HG03354 (cell line): ENCODE data around the gene GIMAP4.
"Not testable (repeated sequence)": the region's sequence is repeated elsewhere in the genome, so short reads cannot be mapped to it uniquely, and the experiment has no call there.

Experiments
- ATAC-seq: cut with Tn5 transposase; IDR thresholded peaks from one replicate; pipeline ENCODE4 v1.9.1; 2021; ENCODE audit warnings: mild to moderate bottlenecking; ENCODE audit not compliant: unreplicated experiment, poor library complexity, severe bottlenecking

Gene GIMAP4

DNA sequence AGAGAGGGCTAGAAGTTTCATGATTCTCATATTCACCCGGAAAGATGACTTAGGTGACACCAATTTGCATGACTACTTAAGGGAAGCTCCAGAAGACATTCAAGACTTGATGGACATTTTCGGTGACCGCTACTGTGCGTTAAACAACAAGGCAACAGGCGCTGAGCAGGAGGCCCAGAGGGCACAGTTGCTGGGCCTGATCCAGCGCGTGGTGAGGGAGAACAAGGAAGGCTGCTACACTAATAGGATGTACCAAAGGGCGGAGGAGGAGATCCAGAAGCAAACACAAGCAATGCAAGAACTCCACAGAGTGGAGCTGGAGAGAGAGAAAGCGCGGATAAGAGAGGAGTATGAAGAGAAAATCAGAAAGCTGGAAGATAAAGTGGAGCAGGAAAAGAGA, 5.3 kb downstream of the GIMAP4 start:
- no peak for ATAC-seq

DNA sequence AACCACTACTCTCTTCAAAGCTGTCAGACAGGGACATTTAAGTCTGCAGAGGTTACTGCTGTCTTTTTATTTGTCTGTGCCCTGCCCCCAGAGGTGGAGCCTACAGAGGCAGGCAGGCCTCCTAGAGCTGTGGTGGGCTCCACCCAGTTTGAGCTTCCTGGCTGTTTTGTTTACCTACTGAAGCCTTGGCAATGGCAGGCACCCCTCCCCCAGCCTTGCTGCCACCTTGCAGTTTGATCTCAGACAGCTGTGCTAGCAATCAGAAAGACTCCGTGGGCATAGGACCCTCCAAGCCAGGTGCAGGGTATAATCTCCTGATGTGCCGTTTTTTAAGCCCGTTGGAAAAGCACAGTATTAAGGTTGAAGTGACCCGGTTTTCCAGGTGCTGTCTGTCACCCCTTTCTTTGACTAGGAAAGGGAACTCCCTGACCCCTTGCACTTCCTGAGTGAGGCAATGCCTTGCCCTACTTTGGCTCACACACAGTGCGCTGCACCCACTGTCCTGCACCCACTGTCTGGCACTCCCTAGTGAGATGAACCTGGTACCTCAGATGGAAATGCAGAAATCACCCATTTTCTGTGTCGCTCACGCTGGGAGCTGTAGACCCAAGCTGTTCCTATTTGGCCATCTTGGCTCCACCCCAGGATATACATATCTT, 12.9 kb downstream of the GIMAP4 start:
- ATAC-seq = not testable (repeated sequence)

DNA sequence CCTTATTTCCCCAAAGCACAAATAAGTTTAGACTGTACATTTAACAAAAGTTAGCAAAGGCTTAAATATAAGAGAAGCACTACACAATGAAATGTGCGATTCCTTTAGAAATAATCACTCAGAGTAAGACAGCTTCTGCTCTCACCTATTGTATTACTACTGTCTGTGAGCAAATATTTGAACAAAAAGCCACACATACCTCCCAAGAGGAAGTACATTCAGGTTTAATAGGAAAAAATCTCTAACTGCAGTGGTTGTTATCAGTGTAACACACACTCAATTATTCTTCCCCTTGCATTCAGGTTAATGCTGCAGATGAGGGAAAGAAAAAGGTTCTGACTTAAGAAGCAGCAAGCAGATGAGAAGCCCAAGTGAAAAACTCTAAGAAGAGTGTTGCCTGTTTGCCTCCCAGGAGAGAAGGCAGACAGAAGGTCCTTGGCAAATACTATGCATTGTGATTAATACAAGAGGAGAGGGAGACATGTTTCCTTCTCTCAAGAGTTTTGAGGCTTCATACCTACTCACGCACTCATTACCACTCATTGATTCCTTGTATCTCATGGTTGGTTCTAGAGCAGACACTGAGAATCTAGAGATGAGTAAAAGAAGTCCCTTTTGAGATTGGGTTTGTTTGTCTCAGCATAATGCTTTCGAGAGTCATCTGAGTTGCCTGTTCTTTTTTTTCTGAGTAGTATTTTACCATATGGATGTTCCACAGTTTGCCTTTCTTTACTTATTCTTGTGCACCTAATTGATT, 13.6 kb downstream of the GIMAP4 start:
- no peak for ATAC-seq

DNA sequence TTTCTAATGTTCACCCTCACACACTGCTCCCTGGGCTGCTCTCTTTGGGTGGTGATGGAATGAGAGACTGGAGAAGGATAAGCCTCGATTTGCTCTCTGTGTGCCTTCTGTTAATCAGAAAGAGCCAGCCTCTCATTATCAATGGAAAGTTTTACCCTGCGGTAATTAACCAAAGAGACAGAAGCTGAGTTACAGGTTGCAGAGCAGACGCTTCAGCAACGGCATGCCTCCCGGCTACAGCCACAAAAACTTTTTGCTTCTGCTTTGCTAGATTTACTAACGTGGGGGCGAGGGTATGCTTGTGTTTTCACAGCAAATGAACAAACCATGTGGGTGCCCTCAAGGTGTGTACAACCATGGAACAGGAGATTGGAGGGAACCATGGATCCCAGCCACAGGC, 18.0 kb downstream of the GIMAP4 start:
- ATAC-seq = no peak

DNA sequence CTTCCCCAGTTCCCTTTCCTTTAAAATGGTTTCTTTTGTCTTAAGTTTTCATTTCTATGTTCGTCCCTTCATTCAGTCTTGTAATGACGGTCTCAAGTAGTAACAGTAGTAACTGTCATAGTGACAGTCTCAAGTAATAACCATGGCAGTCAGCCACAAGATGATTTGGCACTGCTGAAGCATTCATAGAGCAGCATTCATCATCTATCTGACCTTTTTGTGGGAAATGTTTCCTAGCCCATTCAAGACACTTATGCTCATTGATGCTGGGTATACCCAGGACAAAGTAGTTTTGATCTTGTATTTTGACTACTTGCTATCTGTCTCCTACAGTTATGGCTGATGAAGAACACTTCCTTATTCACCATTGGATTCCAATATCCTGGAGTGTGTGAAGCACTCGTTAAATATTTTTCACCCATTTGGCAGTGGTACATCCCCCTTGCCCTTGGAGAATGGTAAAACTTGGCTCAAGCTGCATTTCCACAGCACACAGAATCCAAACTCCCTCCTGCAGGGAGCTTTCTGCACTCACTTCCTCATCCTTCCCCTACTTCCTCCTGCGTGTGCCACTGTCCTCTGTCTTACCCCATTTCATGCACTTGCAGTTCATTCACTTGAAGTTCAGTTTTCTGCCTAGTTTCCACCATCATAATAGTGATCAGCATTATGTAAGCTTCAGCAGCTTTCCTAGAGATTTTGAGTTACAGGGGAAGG, 19.0 kb downstream of the GIMAP4 start:
- no peak for ATAC-seq

DNA sequence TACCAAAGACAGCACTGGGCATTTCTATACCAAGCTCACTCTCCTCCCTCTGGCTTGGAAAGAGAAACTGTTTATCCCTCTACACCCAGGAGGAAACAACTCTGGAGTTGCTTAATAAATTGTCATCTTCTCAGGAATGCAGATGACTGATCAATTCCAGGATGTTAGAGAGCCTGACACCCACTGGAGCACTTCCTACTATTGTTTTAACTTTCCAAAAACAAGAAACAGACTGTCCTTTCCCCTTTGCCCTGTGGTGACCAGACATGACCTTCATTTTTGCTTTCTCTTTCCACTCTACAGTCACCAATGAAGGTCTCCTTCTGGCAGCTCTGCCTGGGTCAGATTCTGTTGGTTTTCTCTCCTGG, 19.6 kb downstream of the GIMAP4 start:
- no peak for ATAC-seq

DNA sequence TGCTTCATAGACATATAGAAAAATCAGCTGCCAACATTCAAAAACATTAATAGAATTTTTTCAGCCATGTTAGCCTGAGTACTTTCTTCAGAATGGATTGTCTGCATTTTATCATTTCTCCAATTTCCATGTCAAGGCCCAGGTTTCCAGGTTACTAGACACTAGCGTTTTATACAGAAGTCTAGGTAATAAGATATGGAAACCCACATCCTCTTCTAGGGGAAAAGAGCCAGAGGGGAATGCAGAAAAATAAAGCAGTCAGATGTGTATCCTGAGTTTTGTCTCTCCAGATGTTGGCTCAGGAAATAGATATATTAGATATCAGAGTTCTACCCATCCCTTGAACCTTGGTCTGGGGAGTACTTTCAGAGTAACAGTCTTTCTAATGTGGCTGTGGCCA, 20.4 kb downstream of the GIMAP4 start:
- no peak for ATAC-seq

DNA sequence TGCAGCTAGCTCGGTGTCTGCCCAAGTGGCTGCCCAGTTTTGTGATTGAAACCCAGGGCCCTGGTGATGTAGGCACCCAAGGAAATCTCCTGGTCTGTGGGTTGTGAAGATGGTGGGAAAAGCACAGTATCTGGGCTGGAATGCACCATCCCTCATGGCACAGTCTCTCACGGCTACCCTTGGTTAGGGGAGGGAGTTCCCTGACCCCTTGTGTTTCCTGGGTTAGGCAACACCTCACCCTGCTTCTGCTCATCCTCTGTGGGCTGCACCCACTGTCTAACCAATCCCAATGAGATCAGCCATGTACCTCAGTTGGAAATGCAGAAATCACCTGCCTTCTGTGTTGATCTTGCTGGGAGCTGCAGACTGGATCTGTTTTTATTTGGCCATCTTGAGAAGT, 27.6 kb downstream of the GIMAP4 start:
- no peak for ATAC-seq

DNA sequence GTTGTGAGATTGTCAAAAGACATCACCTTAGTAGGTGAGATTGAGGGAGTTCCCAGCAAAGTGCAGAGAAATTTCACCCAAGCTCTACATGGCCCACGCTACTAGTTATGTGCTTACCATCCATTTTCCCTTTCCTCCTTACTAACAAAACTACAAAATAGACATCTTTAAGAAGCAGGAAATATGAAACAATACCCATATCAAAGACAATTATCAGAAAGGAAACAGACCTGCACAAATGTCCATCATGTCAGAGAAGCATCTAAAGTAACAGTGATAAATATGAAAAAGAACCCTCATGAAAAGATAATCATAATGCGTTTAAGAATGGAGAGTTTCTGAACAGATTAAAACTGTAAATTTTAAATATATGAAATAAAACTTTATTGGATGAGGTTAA, 28.2 kb downstream of the GIMAP4 start:
- ATAC-seq = no peak

DNA sequence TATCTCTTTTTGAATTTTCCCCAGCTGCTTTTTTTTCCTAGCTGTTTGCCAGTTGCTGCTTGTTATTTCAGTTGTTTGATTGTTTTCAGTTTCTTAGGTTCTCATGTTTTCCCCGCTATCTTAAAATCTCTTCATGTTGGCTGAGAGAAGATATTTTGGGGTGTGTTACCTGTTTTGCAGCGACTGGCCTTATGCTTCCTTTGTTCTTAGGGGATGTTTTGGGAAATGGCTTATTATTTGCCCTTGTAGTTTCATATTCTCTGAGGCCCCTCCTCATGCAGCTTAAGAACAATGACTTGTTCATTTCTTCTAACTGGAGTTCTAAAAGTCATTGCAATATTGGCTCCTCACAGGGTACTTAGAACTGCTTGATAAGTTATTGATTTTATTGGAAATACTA, 36.4 kb downstream of the GIMAP4 start:
- ATAC-seq = not testable (repeated sequence)

DNA sequence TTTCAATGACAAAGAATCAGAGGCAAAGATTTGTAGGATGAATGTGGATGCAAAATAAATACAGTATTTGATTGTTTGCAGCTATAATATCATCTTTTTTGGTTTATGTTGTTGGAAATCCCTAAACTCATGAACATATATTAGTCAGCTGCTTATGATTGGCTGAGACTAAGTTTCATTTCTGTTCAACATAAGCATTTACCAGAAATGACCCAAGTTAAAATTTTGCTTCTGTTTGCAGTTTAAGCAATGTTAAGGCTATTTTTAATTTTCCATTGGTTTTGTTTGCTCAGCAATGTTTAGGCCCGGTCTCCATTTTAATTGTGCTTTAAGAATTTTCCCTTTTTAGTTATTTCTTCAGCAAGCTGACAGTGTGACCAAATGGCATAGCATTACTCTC, 43.0 kb downstream of the GIMAP4 start:
- ATAC-seq = no peak

DNA sequence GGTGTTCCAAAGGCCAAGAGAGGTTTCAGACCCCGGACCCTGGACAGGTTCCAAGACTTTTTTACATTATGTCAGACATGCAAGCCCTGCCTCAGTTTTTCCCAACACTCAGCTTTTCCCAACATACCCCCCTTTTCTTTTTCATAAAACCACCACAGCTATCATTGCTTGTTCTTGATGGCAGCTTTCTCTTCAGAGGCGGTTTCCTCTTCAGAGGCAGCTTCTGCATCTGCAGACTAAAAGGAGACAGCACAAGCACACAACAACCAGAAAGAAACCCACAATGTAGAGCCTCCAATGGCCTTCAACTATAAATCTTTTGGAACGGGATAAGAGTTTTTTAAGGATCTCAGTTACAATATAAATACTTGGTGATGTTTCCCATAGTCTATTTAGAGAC, 45.7 kb downstream of the GIMAP4 start:
- no peak for ATAC-seq

DNA sequence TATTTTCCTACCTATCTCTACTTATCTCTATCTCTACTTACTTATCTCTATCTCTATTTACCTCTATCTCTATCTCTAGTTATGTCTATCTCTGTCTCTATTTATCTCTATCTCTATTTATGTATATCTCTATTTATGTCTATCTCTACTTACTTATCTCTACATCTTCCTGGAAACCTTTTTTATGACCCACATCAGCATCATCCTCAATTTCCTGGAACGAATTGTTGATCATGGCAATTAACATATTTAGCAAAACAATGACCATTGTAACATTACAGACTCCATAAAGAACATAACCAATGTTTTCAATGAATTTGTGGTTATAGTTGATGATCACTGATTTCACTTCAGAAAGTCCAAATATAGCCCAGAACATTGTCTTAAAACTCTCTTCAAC, 46.7 kb downstream of the GIMAP4 start:
- ATAC-seq = no peak

DNA sequence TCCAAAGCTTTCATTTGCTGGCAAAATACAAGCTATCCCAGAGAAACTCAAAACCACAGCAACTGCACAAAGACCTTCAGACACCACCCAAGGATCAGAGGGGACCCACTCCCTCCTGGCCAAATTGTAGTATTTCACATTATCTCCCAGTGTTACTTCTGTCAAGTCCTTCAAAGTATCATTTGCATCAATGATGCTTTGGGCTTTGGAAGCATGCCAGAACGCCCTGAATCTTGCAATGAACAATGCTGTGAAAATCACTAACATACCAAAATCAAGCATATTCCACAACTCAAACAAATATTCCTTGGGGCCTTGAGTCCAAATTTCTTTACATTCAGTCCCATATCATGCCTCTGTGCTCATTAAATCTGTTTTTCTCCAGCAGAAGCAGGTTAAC, 47.2 kb downstream of the GIMAP4 start:
- ATAC-seq = not testable (repeated sequence)

DNA sequence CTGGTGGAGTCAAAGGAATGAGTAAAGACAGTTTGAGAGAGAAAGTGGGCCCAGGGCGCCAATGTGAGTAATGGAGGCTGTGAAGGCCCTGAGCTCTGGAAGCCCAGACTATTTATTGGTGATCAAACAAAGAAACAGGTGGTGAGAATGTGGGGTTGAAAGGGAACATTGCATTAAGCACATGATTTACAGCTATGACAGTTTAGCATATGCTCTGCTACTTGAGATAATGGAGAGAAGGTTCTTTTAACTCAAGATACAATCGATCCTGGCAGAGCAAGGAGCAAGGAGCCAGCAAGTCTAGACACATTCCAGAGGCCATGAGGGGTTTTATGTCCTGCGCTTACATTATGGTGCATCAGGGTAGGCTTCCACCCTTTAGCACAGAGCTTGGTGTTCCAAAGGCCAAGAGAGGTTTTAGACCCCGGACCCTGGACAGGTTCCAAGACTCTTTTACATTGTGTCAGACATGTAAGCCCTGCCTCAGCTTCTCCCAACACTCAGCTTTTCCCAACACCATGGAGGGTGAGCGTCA, 48.1 kb downstream of the GIMAP4 start:
- ATAC-seq = not testable (repeated sequence)

DNA sequence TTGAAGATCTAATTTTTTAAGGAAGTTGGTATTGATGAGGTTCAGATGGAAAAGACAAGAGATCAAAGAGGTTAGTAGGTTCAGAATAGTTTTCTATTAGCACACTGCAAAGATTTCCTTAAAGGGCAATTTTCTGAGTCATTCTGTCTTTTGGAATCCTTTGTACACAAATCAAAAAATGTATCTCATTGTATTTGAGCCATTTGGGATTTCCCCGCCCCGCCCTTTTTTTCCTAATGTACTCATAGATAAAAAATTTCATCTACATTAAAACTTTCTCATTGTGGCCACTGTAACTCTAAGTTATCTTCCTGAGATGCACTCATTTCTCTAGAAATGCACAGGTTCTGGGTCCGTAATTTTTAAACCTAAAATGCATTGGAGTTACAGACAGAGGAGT, 52.9 kb downstream of the GIMAP4 start:
- ATAC-seq = no peak

DNA sequence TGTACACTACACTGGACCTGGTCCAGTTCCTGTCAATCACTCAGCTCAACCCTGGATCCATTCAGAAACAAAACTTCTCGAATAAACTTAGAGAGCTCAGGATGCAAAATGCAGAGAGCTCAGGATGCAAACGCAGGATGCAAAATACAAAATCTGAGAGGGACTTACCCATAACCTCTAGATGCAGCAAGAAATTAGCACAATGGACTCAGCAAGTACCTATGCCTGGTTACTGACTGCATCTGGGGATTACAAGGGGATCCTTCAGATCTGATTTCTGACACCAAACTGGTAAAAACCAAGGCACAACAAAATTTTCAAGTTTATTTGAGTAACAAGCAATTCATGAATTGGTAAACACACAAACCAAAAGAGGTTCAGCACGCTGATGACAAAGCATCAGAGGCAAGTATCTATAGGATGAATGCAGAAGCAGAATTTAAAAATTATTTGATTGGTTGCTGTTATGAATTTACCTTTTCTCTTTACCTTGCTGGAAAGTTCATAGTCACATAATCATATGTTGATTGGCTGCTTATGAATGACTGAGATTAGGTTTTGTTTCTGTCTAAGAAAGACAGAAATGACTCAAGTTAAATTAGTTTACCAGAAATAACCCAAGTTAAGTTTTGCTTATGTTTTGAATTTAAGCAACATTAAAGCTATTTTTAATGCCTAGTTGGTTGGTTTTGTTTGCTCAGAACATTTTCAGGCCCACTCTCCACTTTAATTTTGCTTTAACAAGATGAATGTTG, 53.6 kb downstream of the GIMAP4 start:
- ATAC-seq = peak; percentile 57

DNA sequence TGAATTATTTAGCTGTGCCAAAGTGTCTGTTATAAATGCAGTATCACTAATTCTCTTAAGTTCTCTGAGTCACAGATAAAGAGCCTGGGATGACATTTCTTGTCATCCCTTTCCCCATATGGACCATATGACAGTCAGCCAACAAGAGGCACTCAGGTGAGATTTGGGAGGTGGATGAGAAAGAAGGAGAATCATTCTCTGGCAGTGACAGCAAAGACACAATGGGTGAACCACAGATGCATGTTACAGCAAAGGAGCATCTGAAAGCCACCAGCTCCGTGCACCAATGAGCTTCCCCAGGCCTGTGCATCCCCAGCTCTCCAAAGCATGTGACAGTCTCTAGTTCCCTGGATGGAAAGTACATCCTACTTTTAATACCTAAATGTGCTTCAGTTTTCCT, 54.2 kb downstream of the GIMAP4 start:
- peak; percentile 35 for ATAC-seq
